ENCODE results near the gene NRXN3.

DNA sequence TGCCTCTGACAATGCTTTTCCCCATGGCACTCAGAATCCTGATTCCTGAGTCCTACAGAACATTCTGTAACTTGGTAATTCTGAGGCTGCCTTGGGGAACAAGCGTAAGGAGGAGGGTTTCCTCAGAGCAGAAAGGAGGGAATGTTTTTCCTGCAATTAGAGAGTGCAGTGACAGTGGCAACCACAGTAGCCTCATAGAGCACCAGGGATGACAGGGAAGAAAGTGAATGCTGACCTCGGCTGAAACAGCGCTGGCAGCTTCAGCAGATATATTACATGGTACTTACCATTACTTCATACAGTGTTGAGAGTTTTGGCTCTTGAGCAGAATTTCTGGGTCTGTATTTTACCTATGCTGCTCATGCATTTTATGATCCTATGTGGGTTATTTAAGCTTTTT, 757.1 kb downstream of the NRXN3 start:
- TF ChIP-seq EZH2 (IDR thresholded peaks at IDR 0.05; ENCODE audit: insufficient read depth, poor library complexity, severe bottlenecking) (no peak), EZH2phosphoT487 (IDR thresholded peaks at IDR 0.05; ENCODE audit: insufficient read depth, low read depth) (no peak)
